CD14-positive monocyte (primary cell): ENCODE results near the gene PTPN14. TPM values are rescaled to one million over a fixed set of nuclear protein-coding genes. Genes with fewer than 3 reads are reported as not detected.

Experiments
- DNase-seq, 3 donors: peaks; one replicate each; pipeline ENCODE4 v3.0.0-alpha.2; 2011 to 2022
- H2AFZ ChIP-seq: 2 replicates; pipeline ENCODE4 v1.6.0; 2012; ENCODE audit warnings: mild to moderate bottlenecking, low read depth, low read length, inconsistent platforms; ENCODE audit not compliant: insufficient read depth, poor library complexity, severe bottlenecking
- H3K27ac ChIP-seq, 2 donors: 1 replicate in 1 of 2; 2 replicates in 1 of 2; pipeline ENCODE4 v1.5.1; 2012 to 2013; ENCODE audit warnings: low read length in 2 of 2, control low read depth in 1 of 2, inconsistent platforms in 1 of 2, low read depth in 1 of 2, mild to moderate bottlenecking in 1 of 2
- H3K27me3 ChIP-seq, 2 donors: one replicate each; pipeline versions ENCODE4 v1.6.0 to v1.6.1; 2011 to 2013; ENCODE audit warnings: low read length in 2 of 2; ENCODE audit not compliant: control insufficient read depth in 2 of 2, insufficient read depth in 2 of 2
- H3K36me3 ChIP-seq, 2 donors: replicated peaks in 1 of 2; 1 replicate in 1 of 2; 2 replicates in 1 of 2; pipeline versions ENCODE4 v1.5.1 to v1.6.1; 2012 to 2013; ENCODE audit warnings: low read length in 2 of 2, control low read depth in 1 of 2, inconsistent platforms in 1 of 2, mild to moderate bottlenecking in 1 of 2; ENCODE audit not compliant: insufficient read depth in 2 of 2, control insufficient read depth in 1 of 2
- H3K4me1 ChIP-seq, 2 donors: 1 replicate in 1 of 2; 2 replicates in 1 of 2; pipeline versions ENCODE4 v1.5.1 to v1.6.1; 2012 to 2013; ENCODE audit warnings: low read length in 2 of 2, control low read depth in 1 of 2, inconsistent platforms in 1 of 2, mild to moderate bottlenecking in 1 of 2, moderate library complexity in 1 of 2; ENCODE audit not compliant: insufficient read depth in 2 of 2, control insufficient read depth in 1 of 2
- H3K4me2 ChIP-seq: replicated peaks from 2 replicates; pipeline ENCODE3; 2012; ENCODE audit warnings: low read length, moderate library complexity, mild to moderate bottlenecking; ENCODE audit not compliant: poor library complexity, severe bottlenecking; ENCODE audit errors: extremely low read depth
- H3K4me3 ChIP-seq, 3 experiments: fragments of 200-600 bp in 1 of 3; sonication (generic) in 1 of 3; replicated peaks in 1 of 3; 1 replicate in 2 of 3; 2 replicates in 1 of 3; pipeline ENCODE4 v1.5.1; 2011 to 2013; ENCODE audit warnings: low read length in 3 of 3, mild to moderate bottlenecking in 3 of 3, control low read depth in 2 of 3, low read depth in 2 of 3, inconsistent platforms in 1 of 3, moderate library complexity in 1 of 3
- H3K79me2 ChIP-seq: 2 replicates; pipeline ENCODE4 v1.6.0; 2012; ENCODE audit warnings: mild to moderate bottlenecking, control low read depth, inconsistent platforms, low read length, moderate library complexity; ENCODE audit not compliant: insufficient read depth
- H3K9ac ChIP-seq: 2 replicates; pipeline ENCODE4 v1.6.0; 2017; ENCODE audit warnings: low read length, mild to moderate bottlenecking; ENCODE audit not compliant: insufficient read depth, poor library complexity, severe bottlenecking
- H3K9me3 ChIP-seq, 2 donors: replicated peaks in 1 of 2; 1 replicate in 1 of 2; 2 replicates in 1 of 2; pipeline versions ENCODE4 v1.5.1 to v1.6.1; 2012 to 2013; ENCODE audit warnings: low read length in 2 of 2, control low read depth in 1 of 2; ENCODE audit not compliant: control insufficient read depth in 1 of 2, insufficient read depth in 1 of 2
- H4K20me1 ChIP-seq: 2 replicates; pipeline ENCODE4 v1.6.0; 2012; ENCODE audit warnings: mild to moderate bottlenecking, low read length, control low read depth, moderate library complexity; ENCODE audit not compliant: insufficient read depth
- H3K27ac Mint-ChIP-seq, 7 donors: one replicate each; pipeline ENCODE4 v1.8.0; 2020; ENCODE audit warnings: mild to moderate bottlenecking in 7 of 7, mixed read lengths in 7 of 7, moderate library complexity in 6 of 7, inconsistent platforms in 2 of 7
- H3K27me3 Mint-ChIP-seq, 3 donors: one replicate each; pipeline ENCODE4 v1.8.0; 2021 to 2022; ENCODE audit warnings: low read depth in 3 of 3, mild to moderate bottlenecking in 3 of 3, mixed read lengths in 3 of 3, moderate library complexity in 3 of 3, inconsistent platforms in 1 of 3
- H3K36me3 Mint-ChIP-seq, 2 donors: one replicate each; pipeline ENCODE4 v1.8.0; 2020; ENCODE audit warnings: mixed read lengths in 2 of 2, inconsistent platforms in 1 of 2, mild to moderate bottlenecking in 1 of 2
- H3K4me1 Mint-ChIP-seq: one replicate; pipeline ENCODE4 v1.8.0; 2020; ENCODE audit warnings: mild to moderate bottlenecking, mixed read lengths
- H3K4me3 Mint-ChIP-seq, 2 donors: one replicate each; pipeline ENCODE4 v1.8.0; 2020; ENCODE audit warnings: mild to moderate bottlenecking in 2 of 2, mixed read lengths in 2 of 2, moderate library complexity in 1 of 2
- H3K9me3 Mint-ChIP-seq, 7 donors: one replicate each; pipeline ENCODE4 v1.8.0; 2020 to 2022; ENCODE audit warnings: mixed read lengths in 7 of 7, mild to moderate bottlenecking in 6 of 7, moderate library complexity in 6 of 7, inconsistent platforms in 2 of 7
- WGBS: methylation state at CpG from one replicate; pipeline ENCODE4 v1.1.5; 2013; ENCODE audit warnings: missing lambda C conversion rate; ENCODE audit not compliant: insufficient coverage; 5-methylcytosine and 5-hydroxymethylcytosine counted together
- intact Hi-C, 2 donors: fragments of 100-400 bp; cut with micrococcal nuclease; formaldehyde crosslinking; loops; one replicate each; pipeline versions ENCODE4 v1.15.0 to v1.15.1; 2023
- polyA plus RNA-seq, 3 donors: library from polyadenylated mRNA; depleted of rRNA in 1 of 3; unstranded in 2 of 3; stranded (reverse) in 1 of 3; fragments of 300-500 nt in 2 of 3; fragments of >200 nt in 1 of 3; fragmentation: Illumina TruSeq in 2 of 3; gene quantifications; 1 replicate in 2 of 3; 2 replicates in 1 of 3; pipeline ENCODE4 v1.2.3, GENCODE V29; 2012 to 2021
- TF ChIP-seq, protein P1 (sequence below): fragments of 200-600 bp; IDR thresholded peaks from one replicate; pipeline ENCODE4 v1.8.0; 2022; ENCODE audit warnings: antibody characterized with exemption, mild to moderate bottlenecking

PTPN14 gene
- polyA plus RNA-seq, 3 donors = 0.01 TPM; not detected in 1

DNA sequence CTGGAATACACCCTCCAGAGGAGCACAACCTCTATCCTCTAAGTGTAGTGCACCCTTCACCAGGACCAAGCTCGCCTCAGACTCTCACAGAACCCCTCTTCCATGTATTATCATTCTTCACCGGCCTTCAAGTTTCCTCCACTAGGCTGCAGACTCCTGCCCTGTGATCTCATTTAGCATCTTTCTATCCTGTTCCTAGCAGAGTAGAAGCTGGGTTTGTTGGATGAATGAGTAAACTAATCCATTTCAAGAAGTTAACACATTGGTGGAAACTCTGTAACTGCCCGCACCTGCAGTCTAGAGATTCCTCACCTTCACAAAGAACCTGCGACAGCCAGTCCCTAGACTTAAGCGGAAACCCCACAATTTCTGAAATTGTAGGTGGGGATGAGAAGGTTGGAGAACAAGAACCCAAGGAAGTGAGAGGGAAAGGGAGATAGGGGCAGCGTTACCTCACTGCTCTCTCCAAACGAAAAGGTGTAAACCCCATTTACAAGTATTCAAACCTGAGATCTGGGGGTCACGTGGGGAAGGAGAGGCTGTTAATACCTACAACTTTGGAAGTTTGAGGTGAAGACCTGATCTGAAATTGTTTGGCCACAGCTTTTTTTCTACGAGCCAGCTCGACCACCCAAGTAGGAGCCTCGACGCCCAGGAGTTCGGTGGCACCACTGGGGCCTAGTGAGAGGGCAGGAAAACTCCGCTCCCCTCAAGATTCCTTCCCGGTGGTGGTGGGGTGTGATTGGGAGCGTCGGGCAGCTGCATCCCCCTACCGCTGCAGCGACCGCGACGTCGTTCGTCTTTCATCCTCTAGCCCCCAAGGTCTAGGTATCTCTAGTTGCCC lies 1.2 kb downstream of the PTPN14 start:
- no peak overlapping the region for H3K27ac Mint-ChIP-seq
- Histone ChIP-seq H3K9ac (no peak overlapping the region), H3K79me2 (no peaks in the 10 kb centered on the region), H3K4me1 (peaks cover 7 to 8% of the 10 kb centered on the region in 2 donors), H3K4me2 (peak overlapping the region; percentile 68), H4K20me1 (no peaks in the 10 kb centered on the region), H3K36me3 (no peaks in the 10 kb centered on the region), H2AFZ (peak overlapping the region; percentile 67), H3K4me3 (no peak overlapping the region), H3K27me3 (peaks cover 36 to 57% of the 10 kb centered on the region in 2 donors), H3K27ac (no peak overlapping the region), H3K9me3 (no peaks in the 10 kb centered on the region)
- peaks cover 13% of the 10 kb centered on the region for H3K4me1 Mint-ChIP-seq
- no peak for DNase-seq
- H3K4me3 Mint-ChIP-seq = peak overlapping the region; percentile 39 to 85
- 67% methylated on average over 6 of the region's 24 CpGs for WGBS
- H3K36me3 Mint-ChIP-seq = peaks cover 0 to 4% of the 10 kb centered on the region in 2 donors
- peaks cover 51 to 63% (median 59%) of the 10 kb centered on the region in 3 donors for H3K27me3 Mint-ChIP-seq
- TF ChIP-seq, protein P1, sequence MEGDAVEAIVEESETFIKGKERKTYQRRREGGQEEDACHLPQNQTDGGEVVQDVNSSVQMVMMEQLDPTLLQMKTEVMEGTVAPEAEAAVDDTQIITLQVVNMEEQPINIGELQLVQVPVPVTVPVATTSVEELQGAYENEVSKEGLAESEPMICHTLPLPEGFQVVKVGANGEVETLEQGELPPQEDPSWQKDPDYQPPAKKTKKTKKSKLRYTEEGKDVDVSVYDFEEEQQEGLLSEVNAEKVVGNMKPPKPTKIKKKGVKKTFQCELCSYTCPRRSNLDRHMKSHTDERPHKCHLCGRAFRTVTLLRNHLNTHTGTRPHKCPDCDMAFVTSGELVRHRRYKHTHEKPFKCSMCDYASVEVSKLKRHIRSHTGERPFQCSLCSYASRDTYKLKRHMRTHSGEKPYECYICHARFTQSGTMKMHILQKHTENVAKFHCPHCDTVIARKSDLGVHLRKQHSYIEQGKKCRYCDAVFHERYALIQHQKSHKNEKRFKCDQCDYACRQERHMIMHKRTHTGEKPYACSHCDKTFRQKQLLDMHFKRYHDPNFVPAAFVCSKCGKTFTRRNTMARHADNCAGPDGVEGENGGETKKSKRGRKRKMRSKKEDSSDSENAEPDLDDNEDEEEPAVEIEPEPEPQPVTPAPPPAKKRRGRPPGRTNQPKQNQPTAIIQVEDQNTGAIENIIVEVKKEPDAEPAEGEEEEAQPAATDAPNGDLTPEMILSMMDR = no peak
- H3K9me3 Mint-ChIP-seq = peaks cover 0 to 15% (median 2%) of the 10 kb centered on the region in 7 donors
- intact Hi-C loops = no loop called here

DNA sequence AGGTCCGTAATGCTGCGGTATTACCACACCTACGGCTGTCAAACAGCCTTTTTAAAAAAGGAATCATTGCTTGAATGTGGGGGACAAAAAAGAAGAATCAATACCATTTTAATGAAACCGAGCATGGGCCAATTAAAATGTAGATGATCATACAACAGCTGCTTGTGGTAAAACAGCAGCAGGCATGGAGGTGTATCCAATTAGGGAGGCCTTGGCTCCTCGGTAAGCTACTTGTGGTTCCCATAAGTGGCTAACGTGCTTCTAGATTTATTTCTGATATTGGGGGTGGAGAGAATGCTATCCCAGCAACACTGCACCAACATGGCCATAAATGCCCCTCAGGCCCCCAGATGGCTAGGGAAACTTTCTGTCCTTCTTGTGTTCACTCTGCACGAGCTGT lies 1.8 kb downstream of the PTPN14 start:
- Histone ChIP-seq H3K4me2 (no peak overlapping the region), H3K27ac (no peak overlapping the region), H3K27me3 (peaks cover 36 to 57% of the 10 kb centered on the region in 2 donors), H4K20me1 (no peaks in the 10 kb centered on the region), H3K9ac (no peak overlapping the region), H3K36me3 (no peaks in the 10 kb centered on the region), H3K4me3 (no peak overlapping the region), H3K4me1 (peaks cover 7 to 8% of the 10 kb centered on the region in 2 donors), H2AFZ (no peak overlapping the region), H3K79me2 (no peaks in the 10 kb centered on the region), H3K9me3 (no peaks in the 10 kb centered on the region)
- TF ChIP-seq, protein P1 = no peak
- WGBS = 90% methylated on average over 1 of the region's 7 CpGs
- Mint-ChIP-seq H3K36me3 (peaks cover 0 to 4% of the 10 kb centered on the region in 2 donors), H3K27me3 (peaks cover 51 to 65% (median 59%) of the 10 kb centered on the region in 3 donors), H3K9me3 (peaks cover 0 to 15% (median 2%) of the 10 kb centered on the region in 7 donors), H3K4me1 (peaks cover 13% of the 10 kb centered on the region), H3K4me3 (peak overlapping the region in 1 of 2 donors; percentile 85), H3K27ac (no peak overlapping the region)
- DNase-seq = no peak
- intact Hi-C loops = no loop called here
